K562 (cell line): Measurements from ENCODE around the gene SLC6A6. TPM values are rescaled to one million over a fixed set of nuclear protein-coding genes. Genes with fewer than 3 reads are reported as not detected.

Source experiments
- CHD1 ChIP-seq: fragments of 200-600 bp; sonication (generic); IDR thresholded peaks from one replicate; pipeline ENCODE4 v1.6.1; 2012; ENCODE audit warnings: mild to moderate bottlenecking, moderate library complexity, low read length, inconsistent platforms
- DACH1 ChIP-seq: fragments of 450-650 bp; IDR thresholded peaks from 2 replicates; pipeline ENCODE4 v1.6.1; 2018; ENCODE audit not compliant: partially characterized antibody
- PRDM10 ChIP-seq: fragments of 450-650 bp; IDR thresholded peaks from 2 replicates; pipeline ENCODE4 v1.6.1; 2018; ENCODE audit not compliant: partially characterized antibody
- REST ChIP-seq, 2 experiments: fragments of 450-650 bp; formaldehyde crosslinking in 1 of 2; IDR thresholded peaks; 2 replicates each; pipeline versions ENCODE4 v1.4.0 to v1.6.1; 2014 to 2020; ENCODE audit warnings: mild to moderate bottlenecking in 2 of 2, borderline replicate concordance in 1 of 2, low read depth in 1 of 2
- STAT6 ChIP-seq: sonication (generic); formaldehyde crosslinking; IDR thresholded peaks from 2 replicates; pipeline ENCODE4 v1.8.1; 2023; ENCODE audit warnings: mild to moderate bottlenecking, missing genetic modification reagents
- TBP ChIP-seq: optimal IDR thresholded peaks from 2 replicates; pipeline ENCODE3; 2011; ENCODE audit warnings: low read depth, low read length, improper control_type of control experiment
- THRAP3 ChIP-seq: fragments of 450-650 bp; IDR thresholded peaks from 2 replicates; pipeline ENCODE4 v1.6.1; 2016; ENCODE audit warnings: mild to moderate bottlenecking, inconsistent platforms, borderline replicate concordance
- ZNF165 ChIP-seq: fragments of 250-450 bp; sonication (Bioruptor Pico); IDR thresholded peaks from 2 replicates; pipeline ENCODE4 v1.4.0; 2020; ENCODE audit warnings: borderline replicate concordance
- ZNF449 ChIP-seq: fragments of 250-450 bp; sonication (Bioruptor Pico); IDR thresholded peaks from 2 replicates; pipeline ENCODE4 v1.8.0; 2022; ENCODE audit warnings: moderate library complexity, mild to moderate bottlenecking, inconsistent platforms
- ZNF77 ChIP-seq: fragments of 250-450 bp; sonication (Bioruptor Pico); IDR thresholded peaks from 2 replicates; pipeline ENCODE4 v1.5.0; 2020
- polyA plus RNA-seq, 8 experiments: library from polyadenylated mRNA; depleted of rRNA in 4 of 8; stranded (reverse) in 5 of 8; unstranded in 3 of 8; fragments of >200 nt; fragmentation: Nextera tagmentation in 2 of 8; fragmentation: Illumina TruSeq in 1 of 8; extraction: Ambion mirVana in 2 of 8; extraction: Trizol in 1 of 8; gene quantifications; 2 replicates each; pipeline versions ENCODE4 v1.2.1 to v1.2.3, GENCODE V29; 2011 to 2014; ENCODE audit warnings: inconsistent platforms in 1 of 8, missing spikeins in 1 of 8
- total RNA-seq, 7 experiments: library from RNA; depleted of rRNA in 6 of 7; stranded (reverse); fragments of >200 nt in 6 of 7; fragmentation: Illumina TruSeq in 2 of 7; extraction: Trizol in 2 of 7; gene quantifications; 2 replicates each; pipeline versions ENCODE4 v1.2.1 to v1.2.3, GENCODE V29; 2011 to 2021; ENCODE audit warnings: low replicate concordance in 1 of 7

SLC6A6 gene
- total and polyA plus RNA-seq, 9 of the 15 experiments (the other 6 are each of a cell fraction or from before 2014, with no cell fraction given): 12.3 to 203 (median 93.2) TPM

- TF ChIP-seq REST (IDR thresholded peaks at IDR 0.05; ENCODE audit: borderline replicate concordance) (no peak), REST (CRISPR knock-in tag; IDR thresholded peaks at IDR 0.05; ENCODE audit: low read depth) (no peak), THRAP3 (no peak), DACH1 (no peak), ZNF449 (CRISPR knock-in tag) (peak; percentile 57; the same call in 1 of the 2 replicates), STAT6 (peak; percentile 89), PRDM10 (no peak), CHD1 (no peak), ZNF77 (CRISPR knock-in tag) (no peak), TBP (peak; percentile 60), ZNF165 (CRISPR knock-in tag) (0 out of 2 replicates have a peak, but pooled peaks have one; percentile 1)
Observed at GRCh38 chr3:14410503-14411165, 8.2 kb downstream of the SLC6A6 start (continued).
